Nephron progenitor cell (in vitro differentiated cells): Measurements from ENCODE around the gene OMP.

Experiments
- DNase-seq: peaks from one replicate; pipeline ENCODE4 v3.0.0; 2021
- H3K27ac Mint-ChIP-seq: 2 replicates; pipeline ENCODE4 v1.8.0; 2021; ENCODE audit warnings: mild to moderate bottlenecking, moderate library complexity, mixed read lengths
- H3K27me3 Mint-ChIP-seq: 2 replicates; pipeline ENCODE4 v1.8.0; 2021; ENCODE audit warnings: mild to moderate bottlenecking, low read depth, mixed read lengths; ENCODE audit not compliant: poor library complexity
- H3K36me3 Mint-ChIP-seq: 2 replicates; pipeline ENCODE4 v1.8.0; 2021; ENCODE audit warnings: low read depth, mixed read lengths
- H3K4me1 Mint-ChIP-seq: 2 replicates; pipeline ENCODE4 v1.8.0; 2021; ENCODE audit warnings: mixed read lengths
- H3K4me3 Mint-ChIP-seq: 2 replicates; pipeline ENCODE4 v1.8.0; 2021; ENCODE audit warnings: mild to moderate bottlenecking, moderate library complexity, mixed read lengths
- H3K9me3 Mint-ChIP-seq: 2 replicates; pipeline ENCODE4 v1.8.0; 2021; ENCODE audit warnings: mild to moderate bottlenecking, moderate library complexity, mixed read lengths
- CTCF ChIP-seq: fragments of 200-600 bp; sonication (generic); IDR thresholded peaks from 2 replicates; pipeline ENCODE4 v1.5.0; 2021; ENCODE audit warnings: antibody characterized with exemption

OMP gene

GRCh38 chr11:77066229-77067042, 36.2 kb upstream of the OMP start, which contains the start of gene CAPN5:
CAPN5 (plus strand) TSS chr11:77066971; CDS start chr11:77084887, 17,916 bp downstream.
- H3K9me3 Mint-ChIP-seq: peaks cover 8% of the 10 kb centered on the region
- peak; percentile 98 for DNase-seq
- peak within 1 kb of the TSS; percentile 91 for H3K4me3 Mint-ChIP-seq
- peak within 1 kb of the TSS; percentile 84 for H3K27ac Mint-ChIP-seq
- peaks cover 42% of the 10 kb centered on the region for H3K4me1 Mint-ChIP-seq
- TF ChIP-seq CTCF: peak; percentile 37
- H3K27me3 Mint-ChIP-seq: peaks cover 7% of the 10 kb centered on the region
- H3K36me3 Mint-ChIP-seq: no peaks in the 10 kb centered on the region

- Mint-ChIP-seq H3K4me1 (peaks cover 56% of the 10 kb centered on the region), H3K27ac (peak overlapping the region; percentile 84), H3K4me3 (peak overlapping the region; percentile 87), H3K36me3 (no peaks in the 10 kb centered on the region), H3K27me3 (peaks cover 6% of the 10 kb centered on the region), H3K9me3 (no peaks in the 10 kb centered on the region)
- DNase-seq: no peak
- TF ChIP-seq CTCF: no peak
Measured at GRCh38 chr11:77067861-77068443, 34.7 kb upstream of the OMP start.

GRCh38 chr11:77068457-77069335, 33.9 kb upstream of the OMP start:
- no peak for TF ChIP-seq CTCF
- Mint-ChIP-seq H3K36me3 (no peaks in the 10 kb centered on the region), H3K4me1 (peaks cover 64% of the 10 kb centered on the region), H3K9me3 (no peaks in the 10 kb centered on the region), H3K27ac (no peak overlapping the region), H3K4me3 (peak overlapping the region; percentile 65), H3K27me3 (no peaks in the 10 kb centered on the region)
- DNase-seq: no peak

GRCh38 chr11:77069336-77069968, 33.2 kb upstream of the OMP start:
- H3K36me3 Mint-ChIP-seq: no peaks in the 10 kb centered on the region
- H3K4me3 Mint-ChIP-seq: peak overlapping the region; percentile 65
- H3K9me3 Mint-ChIP-seq: no peaks in the 10 kb centered on the region
- peaks cover 70% of the 10 kb centered on the region for H3K4me1 Mint-ChIP-seq
- H3K27ac Mint-ChIP-seq: no peak overlapping the region
- no peak for TF ChIP-seq CTCF
- H3K27me3 Mint-ChIP-seq: no peaks in the 10 kb centered on the region
- DNase-seq: no peak

- no peak for TF ChIP-seq CTCF
- no peaks in the 10 kb centered on the region for H3K9me3 Mint-ChIP-seq
- H3K27me3 Mint-ChIP-seq: peaks cover 2% of the 10 kb centered on the region
- peaks cover 65% of the 10 kb centered on the region for H3K4me1 Mint-ChIP-seq
- DNase-seq: no peak
- H3K27ac Mint-ChIP-seq: no peak overlapping the region
- no peak overlapping the region for H3K4me3 Mint-ChIP-seq
- H3K36me3 Mint-ChIP-seq: no peaks in the 10 kb centered on the region
Measured at GRCh38 chr11:77069969-77070582, 32.6 kb upstream of the OMP start.
